HG03159 (cell line): Measurements from ENCODE around the gene ZDHHC13.

Source experiments
- ATAC-seq: cut with Tn5 transposase; IDR thresholded peaks from one replicate; pipeline ENCODE4 v1.9.1; 2021; ENCODE audit warnings: mild to moderate bottlenecking, moderate library complexity; ENCODE audit not compliant: unreplicated experiment

ZDHHC13 gene

GRCh38 chr11:19164881-19165280, 47.9 kb downstream of the ZDHHC13 start:
- no peak for ATAC-seq

- ATAC-seq: no peak
Measured at GRCh38 chr11:19168090-19168489, 51.1 kb downstream of the ZDHHC13 start.

DNA sequence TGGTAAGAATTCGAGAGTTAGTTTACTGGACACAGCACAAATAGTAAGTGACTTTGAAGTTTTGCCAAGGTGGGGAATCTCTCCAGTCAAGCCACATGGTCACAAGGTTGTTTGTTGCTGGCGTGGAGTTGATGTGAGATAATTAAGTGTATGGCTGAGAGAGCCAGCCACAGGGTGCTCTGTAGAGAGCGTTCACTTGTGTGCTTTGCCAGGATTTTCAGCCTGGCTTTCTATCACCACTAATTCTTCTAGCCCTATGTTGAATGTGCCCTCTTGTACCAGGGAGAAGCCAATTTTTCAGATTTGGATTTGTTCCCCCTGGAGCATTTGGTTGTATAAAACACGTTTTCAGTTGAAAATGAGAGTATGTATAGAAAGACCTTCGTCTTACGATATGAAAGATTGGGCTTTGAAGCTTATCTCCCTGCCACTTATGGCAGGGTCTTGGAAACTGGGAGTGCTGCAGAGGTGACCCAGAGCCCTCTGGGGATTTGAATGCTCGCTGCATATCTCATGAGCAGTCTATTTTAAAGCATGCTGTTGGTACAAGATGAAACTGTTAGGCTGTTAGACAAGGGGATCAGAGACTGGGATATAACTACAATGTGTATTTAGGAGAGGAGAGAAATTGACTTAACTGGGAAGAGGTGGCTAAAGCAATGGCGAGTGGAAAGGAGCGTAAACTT, 56.2 kb downstream of the ZDHHC13 start:
- ATAC-seq: no peak

GRCh38 chr11:19173964-19174638, 57.1 kb downstream of the ZDHHC13 start:
- no peak for ATAC-seq

- no peak for ATAC-seq
Measured at GRCh38 chr11:19176629-19177186, 59.7 kb downstream of the ZDHHC13 start.

- no peak for ATAC-seq
Measured at GRCh38 chr11:19181531-19182261, 64.7 kb downstream of the ZDHHC13 start.

DNA sequence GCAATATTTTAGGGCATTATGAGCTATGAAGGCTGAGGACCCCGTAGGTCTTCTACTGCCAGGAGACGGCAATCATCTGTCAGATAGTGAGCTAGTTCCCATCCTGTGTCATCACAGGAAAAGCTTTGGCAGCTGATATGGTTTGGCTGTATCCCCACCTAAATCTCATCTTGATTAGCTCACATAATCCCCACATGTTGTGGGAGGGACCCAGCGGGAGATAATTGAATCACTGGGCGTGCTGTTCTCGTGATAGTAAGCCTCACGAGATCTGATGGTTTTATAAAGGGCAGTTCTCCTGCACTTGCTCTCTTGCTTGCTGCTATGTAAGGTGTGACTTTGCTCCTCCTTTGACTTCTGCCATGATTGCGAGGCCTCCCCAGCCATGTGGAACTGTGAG, 66.7 kb downstream of the ZDHHC13 start:
- ATAC-seq: no peak

DNA sequence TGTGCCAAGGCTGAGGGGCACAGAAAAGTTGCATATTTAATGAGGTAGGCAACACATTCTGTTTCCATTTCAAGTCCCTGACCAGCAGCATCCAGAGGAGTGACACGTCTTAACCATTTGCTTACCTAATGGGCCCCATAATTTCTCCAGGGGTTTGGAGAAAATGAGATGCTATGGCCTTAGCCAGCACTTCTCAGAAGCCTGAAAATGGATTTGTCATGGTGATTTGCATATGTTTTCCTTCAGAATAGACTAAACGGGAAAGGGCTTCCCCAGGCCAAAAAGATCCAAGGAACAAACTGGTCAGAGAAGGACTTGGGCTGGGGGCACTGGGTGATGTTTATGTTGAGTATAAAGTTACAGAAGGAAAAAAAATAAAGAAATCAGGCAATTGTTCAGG, 68.1 kb downstream of the ZDHHC13 start:
- no peak for ATAC-seq

DNA sequence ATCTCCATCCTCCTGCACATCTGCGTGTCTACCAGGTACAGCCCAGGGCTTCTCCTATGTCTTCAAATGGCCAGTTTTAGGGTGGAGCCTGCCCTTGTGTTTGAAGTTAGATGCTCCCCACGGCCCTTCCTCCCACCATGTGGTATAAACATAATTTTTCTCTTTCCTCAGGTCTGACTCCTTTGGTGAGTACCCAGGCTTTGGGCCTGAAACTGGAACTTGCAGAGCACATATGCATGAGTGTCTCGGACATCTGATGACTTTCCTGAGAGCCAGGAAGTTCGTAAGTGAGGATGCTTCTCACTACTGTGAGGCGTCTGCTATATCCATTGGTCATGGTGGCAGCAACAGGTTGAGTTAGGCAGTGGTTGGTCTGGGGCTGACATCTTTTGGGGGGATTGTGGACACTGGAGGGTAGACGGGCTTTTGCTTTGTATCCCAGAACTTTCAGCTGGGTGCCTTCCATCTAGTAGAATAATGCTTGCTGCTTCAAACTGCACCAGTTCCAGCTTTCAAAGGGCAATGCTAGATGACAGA, 68.6 kb downstream of the ZDHHC13 start:
- ATAC-seq: no peak

GRCh38 chr11:19187114-19187832, 70.3 kb downstream of the ZDHHC13 start:
- ATAC-seq: no peak

DNA sequence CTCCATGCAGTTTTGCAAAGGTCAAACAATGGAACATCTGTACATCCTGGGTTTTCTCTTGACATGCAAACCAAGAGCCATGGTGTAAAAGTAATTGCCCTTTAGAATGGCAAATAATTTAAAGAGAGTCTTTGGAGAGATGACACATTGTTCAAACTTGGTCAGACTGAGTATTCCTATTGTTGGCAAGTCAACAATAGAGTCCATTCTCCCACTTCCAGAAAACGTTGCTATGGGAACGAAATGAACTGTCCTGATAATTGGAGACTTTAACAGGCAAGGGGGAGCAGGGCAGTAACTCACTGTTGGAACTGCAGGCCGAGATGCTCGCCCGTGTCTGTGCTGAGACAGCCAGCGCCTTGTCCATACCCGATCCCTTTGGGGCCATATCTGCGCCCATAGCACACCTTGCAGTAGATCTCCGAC, 70.9 kb downstream of the ZDHHC13 start:
- ATAC-seq: no peak

DNA sequence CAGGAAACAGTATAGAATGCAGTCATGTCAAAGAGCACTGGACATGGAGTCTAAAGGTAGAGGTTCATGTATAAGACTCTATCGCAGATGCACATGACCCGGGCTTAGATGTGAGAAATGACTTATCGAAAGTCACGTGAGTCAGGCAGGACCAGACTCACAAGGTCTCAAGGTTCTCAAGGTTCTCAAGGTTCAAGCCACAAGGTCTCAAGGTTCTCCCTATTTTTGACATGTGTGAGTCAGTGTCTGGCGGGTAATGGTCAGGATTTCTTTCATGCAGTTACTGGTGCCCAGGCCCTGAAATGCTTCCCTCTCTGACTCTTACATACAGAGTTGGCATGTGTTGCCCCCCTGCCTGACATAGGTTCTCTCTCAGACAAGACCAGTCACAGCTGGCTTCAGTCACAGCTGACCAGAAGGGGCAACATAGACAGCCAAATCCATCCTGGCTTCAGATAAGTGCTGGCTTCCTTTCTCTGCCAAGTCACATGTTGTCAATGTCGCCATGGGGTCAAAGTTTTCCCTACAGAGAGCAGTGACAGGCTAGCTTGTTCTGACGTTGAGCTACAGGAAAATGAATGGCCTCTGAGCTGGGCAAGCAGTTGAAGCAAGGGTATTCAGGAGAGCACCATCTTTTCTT, 74.7 kb downstream of the ZDHHC13 start:
- no peak for ATAC-seq

DNA sequence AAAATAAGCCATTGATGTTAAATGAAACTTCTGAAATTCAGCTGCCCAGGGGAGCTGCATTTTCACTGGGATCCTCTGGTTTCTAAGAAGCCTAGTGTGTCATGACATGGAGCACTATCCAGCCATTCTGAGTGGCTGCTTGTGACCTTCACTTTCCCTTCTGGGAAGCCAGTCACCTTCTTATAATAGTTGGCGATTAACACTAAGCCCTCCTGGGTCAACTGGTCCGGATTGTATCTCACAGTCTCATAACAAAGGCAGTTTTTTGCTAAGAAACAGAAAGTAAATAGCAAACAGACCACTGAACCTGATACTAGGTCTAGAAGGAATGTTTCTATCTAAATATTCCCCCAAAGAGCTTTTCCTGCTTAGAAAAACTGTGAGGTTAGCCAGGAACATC, 76.9 kb downstream of the ZDHHC13 start:
- no peak for ATAC-seq

- ATAC-seq: no peak
Measured at GRCh38 chr11:19194620-19195308, 77.8 kb downstream of the ZDHHC13 start.

- no peak for ATAC-seq
Measured at GRCh38 chr11:19196432-19196831, 79.5 kb downstream of the ZDHHC13 start.

GRCh38 chr11:19199048-19199447, 82.1 kb downstream of the ZDHHC13 start:
- ATAC-seq: no peak

GRCh38 chr11:19199771-19200170, 82.8 kb downstream of the ZDHHC13 start:
- no peak for ATAC-seq

DNA sequence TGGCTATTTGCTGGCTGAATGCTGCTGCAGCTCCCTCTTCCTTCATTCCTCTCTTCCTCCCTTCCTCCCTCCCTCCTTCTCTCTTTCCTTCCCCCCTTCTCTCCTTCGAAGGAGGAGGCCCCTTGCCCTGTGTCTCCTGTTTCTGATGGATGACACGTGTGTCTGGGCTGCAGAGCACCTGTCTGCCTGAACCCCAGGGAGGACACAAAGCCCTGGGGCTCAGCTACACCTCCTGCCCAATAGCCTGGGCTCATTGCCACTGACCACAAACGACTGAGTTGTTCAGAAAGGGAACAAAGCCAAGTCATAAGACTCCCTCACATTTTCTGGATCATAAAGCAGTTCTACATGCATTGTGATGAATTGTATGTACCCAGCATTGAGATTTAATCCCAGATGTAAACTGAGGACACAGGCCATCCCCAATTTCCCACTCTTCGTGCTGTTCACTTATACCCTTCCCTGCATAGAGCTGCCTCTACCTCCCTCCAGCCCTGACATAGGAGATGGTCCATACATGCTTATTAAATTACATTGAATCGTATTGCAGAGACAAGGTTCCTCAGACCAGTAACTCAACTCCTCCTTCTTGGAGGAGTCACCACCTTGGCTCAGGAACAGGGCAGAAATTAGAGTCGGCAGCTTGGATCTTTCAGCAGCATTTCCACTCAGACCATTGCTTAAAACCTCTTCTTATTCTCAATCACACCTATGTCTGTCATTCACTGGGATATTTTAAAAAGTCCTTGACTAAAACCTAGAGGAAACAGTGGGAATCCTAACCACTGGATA, 83.6 kb downstream of the ZDHHC13 start:
- no peak for ATAC-seq
